Tibial nerve (tissue), 4 donors: ENCODE measurements around the gene UBE2D2.

Experiments used
- EP300 ChIP-seq, 2 donors: sonication (generic); formaldehyde crosslinking; IDR thresholded peaks; one replicate each; pipeline ENCODE4 v1.6.1; 2017; ENCODE audit warnings: antibody characterized with exemption in 2 of 2, mild to moderate bottlenecking in 1 of 2
- POLR2A ChIP-seq, 2 donors: fragments of 450-650 bp; IDR thresholded peaks; one replicate each; pipeline ENCODE4 v1.6.1; 2017; ENCODE audit warnings: antibody characterized with exemption in 2 of 2, mild to moderate bottlenecking in 2 of 2, moderate library complexity in 2 of 2
- TF ChIP-seq, protein P1 (sequence below), 5 experiments: fragments of 200-600 bp in 3 of 5; fragments of 450-650 bp in 2 of 5; sonication (generic) in 3 of 5; IDR thresholded peaks; one replicate each; pipeline ENCODE4 v1.5.1; 2016 to 2019; ENCODE audit warnings: antibody characterized with exemption in 5 of 5, mild to moderate bottlenecking in 3 of 5, moderate library complexity in 2 of 5

DNA sequence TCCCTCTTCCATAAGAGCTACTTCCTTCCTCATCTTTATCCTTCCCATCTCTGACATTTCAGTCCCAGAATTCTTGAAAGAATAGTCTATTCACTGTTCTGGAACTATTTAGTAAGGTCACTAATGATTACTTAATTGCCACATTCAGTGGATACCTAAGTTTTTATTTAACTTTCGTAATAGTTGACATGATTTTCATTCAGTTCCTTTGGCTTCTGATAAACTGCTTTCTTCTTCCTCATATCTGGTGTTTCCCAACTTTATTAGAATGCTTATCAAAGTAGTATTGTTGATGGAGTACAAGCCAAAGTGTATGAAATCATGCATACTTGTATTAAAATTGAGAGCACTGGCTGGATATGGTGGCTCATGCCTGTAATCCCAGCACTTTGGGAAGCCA lies 10.8 kb downstream of the UBE2D2 start:
- TF ChIP-seq, protein P1, sequence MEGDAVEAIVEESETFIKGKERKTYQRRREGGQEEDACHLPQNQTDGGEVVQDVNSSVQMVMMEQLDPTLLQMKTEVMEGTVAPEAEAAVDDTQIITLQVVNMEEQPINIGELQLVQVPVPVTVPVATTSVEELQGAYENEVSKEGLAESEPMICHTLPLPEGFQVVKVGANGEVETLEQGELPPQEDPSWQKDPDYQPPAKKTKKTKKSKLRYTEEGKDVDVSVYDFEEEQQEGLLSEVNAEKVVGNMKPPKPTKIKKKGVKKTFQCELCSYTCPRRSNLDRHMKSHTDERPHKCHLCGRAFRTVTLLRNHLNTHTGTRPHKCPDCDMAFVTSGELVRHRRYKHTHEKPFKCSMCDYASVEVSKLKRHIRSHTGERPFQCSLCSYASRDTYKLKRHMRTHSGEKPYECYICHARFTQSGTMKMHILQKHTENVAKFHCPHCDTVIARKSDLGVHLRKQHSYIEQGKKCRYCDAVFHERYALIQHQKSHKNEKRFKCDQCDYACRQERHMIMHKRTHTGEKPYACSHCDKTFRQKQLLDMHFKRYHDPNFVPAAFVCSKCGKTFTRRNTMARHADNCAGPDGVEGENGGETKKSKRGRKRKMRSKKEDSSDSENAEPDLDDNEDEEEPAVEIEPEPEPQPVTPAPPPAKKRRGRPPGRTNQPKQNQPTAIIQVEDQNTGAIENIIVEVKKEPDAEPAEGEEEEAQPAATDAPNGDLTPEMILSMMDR (IDR thresholded peaks at IDR 0.05) = no peak
- TF ChIP-seq POLR2A (IDR thresholded peaks at IDR 0.05) (no peak), EP300 (IDR thresholded peaks at IDR 0.05) (no peak)
